ENCODE results near the gene ALKBH6.

Gene ALKBH6

DNA sequence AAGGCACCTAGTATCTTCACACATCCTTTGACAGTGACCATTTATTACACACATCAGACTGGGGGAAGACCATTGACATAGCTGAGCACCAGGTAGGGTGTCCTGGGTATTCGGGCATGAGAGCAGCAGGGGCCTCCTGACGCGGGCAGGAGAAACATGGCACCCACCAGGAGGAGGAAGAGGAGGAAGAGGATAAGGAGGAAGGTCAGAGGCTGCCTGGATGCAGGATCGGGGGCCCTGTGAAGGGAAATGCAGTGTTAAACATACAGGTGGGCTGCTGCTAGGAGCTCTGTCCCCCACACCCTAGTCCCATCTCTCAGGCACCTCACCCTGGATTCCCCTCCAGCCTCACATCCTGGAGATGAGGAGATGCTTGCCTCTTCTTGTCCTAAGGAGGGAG is 10.7 kb downstream of the ALKBH6 start:
- Histone ChIP-seq H3K9me3 (no peaks in the 10 kb centered on the region), H3K4me3 (ENCODE audit: low read depth in 1 of 2, low read length in 1 of 2) (no peak overlapping the region), H3K27ac (no peak overlapping the region), H3K4me1 (ENCODE audit: control insufficient read depth in 1 of 2, insufficient read depth in 1 of 2, low read depth in 1 of 2, low read length in 1 of 2) (peaks cover 0 to 3% of the 10 kb centered on the region in 2 experiments), H3K27me3 (peaks cover 4% of the 10 kb centered on the region), H3K36me3 (peaks cover 10% of the 10 kb centered on the region)
- TF ChIP-seq, protein P1, sequence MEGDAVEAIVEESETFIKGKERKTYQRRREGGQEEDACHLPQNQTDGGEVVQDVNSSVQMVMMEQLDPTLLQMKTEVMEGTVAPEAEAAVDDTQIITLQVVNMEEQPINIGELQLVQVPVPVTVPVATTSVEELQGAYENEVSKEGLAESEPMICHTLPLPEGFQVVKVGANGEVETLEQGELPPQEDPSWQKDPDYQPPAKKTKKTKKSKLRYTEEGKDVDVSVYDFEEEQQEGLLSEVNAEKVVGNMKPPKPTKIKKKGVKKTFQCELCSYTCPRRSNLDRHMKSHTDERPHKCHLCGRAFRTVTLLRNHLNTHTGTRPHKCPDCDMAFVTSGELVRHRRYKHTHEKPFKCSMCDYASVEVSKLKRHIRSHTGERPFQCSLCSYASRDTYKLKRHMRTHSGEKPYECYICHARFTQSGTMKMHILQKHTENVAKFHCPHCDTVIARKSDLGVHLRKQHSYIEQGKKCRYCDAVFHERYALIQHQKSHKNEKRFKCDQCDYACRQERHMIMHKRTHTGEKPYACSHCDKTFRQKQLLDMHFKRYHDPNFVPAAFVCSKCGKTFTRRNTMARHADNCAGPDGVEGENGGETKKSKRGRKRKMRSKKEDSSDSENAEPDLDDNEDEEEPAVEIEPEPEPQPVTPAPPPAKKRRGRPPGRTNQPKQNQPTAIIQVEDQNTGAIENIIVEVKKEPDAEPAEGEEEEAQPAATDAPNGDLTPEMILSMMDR (IDR thresholded peaks at IDR 0.05), result no peak

DNA sequence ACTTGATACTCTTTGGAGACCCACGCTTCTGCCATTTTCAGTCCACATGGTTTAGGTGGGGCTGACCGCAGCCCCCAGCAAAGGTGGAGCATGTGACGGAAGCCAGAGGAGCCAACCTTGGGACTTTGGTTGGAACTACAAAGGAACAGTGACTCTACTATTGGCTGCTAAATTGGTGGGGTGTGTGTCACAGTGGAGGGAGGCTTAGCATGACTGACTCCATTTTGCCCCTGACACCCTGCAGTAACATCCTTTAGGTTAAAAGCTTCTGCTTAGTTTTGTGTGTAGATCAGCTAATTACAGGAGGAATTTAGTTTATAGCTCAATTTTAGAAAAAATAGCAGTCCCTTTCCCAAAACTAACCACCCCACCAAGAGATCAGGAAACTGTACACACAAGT is 12.4 kb downstream of the ALKBH6 start:
- no peak overlapping the region for H3K27ac ChIP-seq
- H3K9me3 ChIP-seq, result no peaks in the 10 kb centered on the region
- TF ChIP-seq, protein P1 (IDR thresholded peaks at IDR 0.05), result no peak
- H3K4me3 ChIP-seq (ENCODE audit: low read depth in 1 of 2, low read length in 1 of 2), result no peak overlapping the region
- H3K36me3 ChIP-seq, result peaks cover 14% of the 10 kb centered on the region
- no peaks in the 10 kb centered on the region for H3K27me3 ChIP-seq
- H3K4me1 ChIP-seq (ENCODE audit: control insufficient read depth in 1 of 2, insufficient read depth in 1 of 2, low read depth in 1 of 2, low read length in 1 of 2), result peaks cover 2 to 5% of the 10 kb centered on the region in 2 experiments

DNA sequence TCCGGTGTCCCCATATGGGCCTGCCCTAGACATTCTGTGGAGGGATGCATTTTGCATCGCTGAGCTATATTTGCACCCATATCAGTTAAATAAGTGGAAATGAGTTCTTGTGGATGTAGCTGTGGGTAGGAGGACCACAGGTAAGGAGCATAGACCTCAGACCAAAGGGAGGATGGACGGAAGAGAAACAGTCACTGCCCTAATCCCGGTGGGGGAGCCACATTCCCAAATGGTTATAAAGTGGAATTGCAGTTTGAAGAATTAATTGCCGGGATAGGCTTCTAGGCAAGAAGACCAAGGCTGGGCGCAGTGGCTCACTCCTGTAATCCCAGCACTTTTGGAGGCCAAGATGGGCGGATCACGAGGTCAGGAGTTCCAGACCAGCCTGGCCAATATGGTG is 17.2 kb downstream of the ALKBH6 start:
- Histone ChIP-seq H3K36me3 (peaks cover 14% of the 10 kb centered on the region), H3K27ac (no peak overlapping the region), H3K4me1 (ENCODE audit: control insufficient read depth in 1 of 2, insufficient read depth in 1 of 2, low read depth in 1 of 2, low read length in 1 of 2) (peaks cover 27 to 28% of the 10 kb centered on the region in 2 experiments), H3K9me3 (no peaks in the 10 kb centered on the region), H3K4me3 (ENCODE audit: low read depth in 1 of 2, low read length in 1 of 2) (no peak overlapping the region), H3K27me3 (peaks cover 9% of the 10 kb centered on the region)
- TF ChIP-seq, protein P1 (IDR thresholded peaks at IDR 0.05), result no peak

DNA sequence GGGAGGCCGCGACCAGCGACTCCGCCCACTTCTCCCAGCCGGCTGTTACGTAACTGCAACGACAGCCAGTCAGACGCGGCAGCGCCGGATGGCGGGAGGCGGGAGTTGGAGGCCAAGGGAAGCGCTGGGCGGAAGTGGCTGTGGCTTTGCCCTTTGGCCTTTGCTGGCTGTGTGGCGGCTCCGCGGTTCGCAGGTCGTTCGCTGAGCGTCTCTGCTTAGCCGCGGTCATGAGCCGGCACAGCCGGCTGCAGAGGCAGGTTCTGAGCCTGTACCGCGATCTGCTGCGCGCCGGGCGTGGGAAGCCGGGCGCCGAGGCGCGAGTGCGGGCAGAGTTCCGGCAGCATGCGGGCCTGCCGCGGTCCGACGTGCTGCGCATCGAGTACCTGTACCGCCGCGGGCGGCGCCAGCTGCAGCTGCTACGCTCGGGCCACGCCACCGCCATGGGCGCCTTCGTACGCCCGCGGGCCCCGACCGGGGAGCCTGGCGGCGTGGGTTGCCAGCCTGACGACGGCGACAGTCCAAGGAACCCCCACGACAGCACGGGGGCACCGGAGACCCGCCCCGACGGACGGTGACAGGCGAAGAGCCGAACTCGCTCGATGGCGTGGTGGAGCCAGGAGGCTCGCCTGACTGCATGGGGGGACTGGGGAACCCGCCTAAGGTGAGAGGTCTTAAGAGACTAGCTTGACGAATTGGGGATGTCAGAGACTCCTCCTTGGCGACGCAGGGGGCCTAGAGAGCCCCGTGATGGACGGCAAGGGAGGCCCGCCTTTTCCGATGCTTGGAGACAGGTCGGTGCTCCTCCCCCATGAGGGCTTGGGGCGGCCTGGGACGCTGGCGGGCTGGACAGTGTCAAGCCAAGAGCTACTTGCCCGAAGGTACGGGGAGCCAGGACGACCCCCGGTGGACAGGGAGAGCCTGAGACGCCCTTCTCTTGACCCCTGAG is 18.7 kb downstream of the ALKBH6 start, which contains the start of gene SDHAF1:
TSS of gene SDHAF1 (plus strand) at position 141 of the 946 bp plus-strand sequence. CDS start at position 228, 87 bp downstream.
- Histone ChIP-seq H3K27me3 (peaks cover 9% of the 10 kb centered on the region), H3K4me3 (ENCODE audit: low read depth in 1 of 2, low read length in 1 of 2) (peak within 1 kb of the TSS; percentile 87 to 90), H3K9me3 (no peaks in the 10 kb centered on the region), H3K27ac (peak within 1 kb of the TSS; percentile 89), H3K36me3 (peaks cover 4% of the 10 kb centered on the region), H3K4me1 (ENCODE audit: control insufficient read depth in 1 of 2, insufficient read depth in 1 of 2, low read depth in 1 of 2, low read length in 1 of 2) (peaks cover 27 to 28% of the 10 kb centered on the region in 2 experiments)
- TF ChIP-seq, protein P1 (IDR thresholded peaks at IDR 0.05), result peak; percentile 46

DNA sequence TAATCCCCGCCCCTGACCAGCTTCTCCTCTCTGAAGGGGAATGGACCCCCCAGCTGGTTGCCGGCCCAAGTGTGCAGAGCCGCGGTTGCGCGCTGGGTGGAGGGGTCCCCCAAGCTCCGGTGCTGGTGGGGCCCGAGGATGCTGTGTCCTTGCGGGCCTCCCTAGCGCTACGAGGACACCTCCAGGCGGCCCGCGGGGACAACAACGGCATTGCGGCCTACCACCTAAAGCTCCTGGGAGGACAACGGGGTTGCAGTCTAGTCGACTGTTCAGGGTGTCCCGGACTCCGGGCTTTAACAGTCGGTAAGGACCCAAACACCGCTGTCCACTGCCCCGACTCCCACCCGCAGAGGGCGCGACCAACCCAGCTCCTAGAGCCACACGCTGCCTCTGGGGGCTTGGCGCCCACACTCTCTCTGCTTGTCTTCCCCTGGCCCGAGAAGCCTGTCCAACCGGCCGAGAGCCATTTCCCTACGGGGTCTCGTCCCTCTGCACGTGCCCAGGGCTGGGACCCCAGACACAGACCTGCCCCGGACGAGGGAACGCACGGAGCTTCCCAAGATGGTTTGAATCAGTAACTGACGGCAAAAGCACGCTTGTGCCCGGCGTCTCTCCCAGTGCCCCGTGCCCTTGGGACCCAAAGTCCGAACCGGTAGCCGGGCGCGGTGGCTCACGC is 20.0 kb downstream of the ALKBH6 start:
- Histone ChIP-seq H3K9me3 (no peaks in the 10 kb centered on the region), H3K4me1 (ENCODE audit: control insufficient read depth in 1 of 2, insufficient read depth in 1 of 2, low read depth in 1 of 2, low read length in 1 of 2) (peaks cover 24 to 27% of the 10 kb centered on the region in 2 experiments), H3K27me3 (peaks cover 20% of the 10 kb centered on the region), H3K4me3 (ENCODE audit: low read depth in 1 of 2, low read length in 1 of 2) (peak overlapping the region; percentile 87 to 90), H3K27ac (no peak overlapping the region), H3K36me3 (peaks cover 4% of the 10 kb centered on the region)
- TF ChIP-seq, protein P1 (IDR thresholded peaks at IDR 0.05), result no peak
